Epidermal melanocyte (primary cell): Measurements from ENCODE around the gene DNM3.

ENCODE experiments used
- DNase-seq: peaks from one replicate; pipeline ENCODE4 v3.0.0; 2011; ENCODE audit warnings: low spot score; ENCODE audit not compliant: insufficient read length

DNM3 gene

DNA sequence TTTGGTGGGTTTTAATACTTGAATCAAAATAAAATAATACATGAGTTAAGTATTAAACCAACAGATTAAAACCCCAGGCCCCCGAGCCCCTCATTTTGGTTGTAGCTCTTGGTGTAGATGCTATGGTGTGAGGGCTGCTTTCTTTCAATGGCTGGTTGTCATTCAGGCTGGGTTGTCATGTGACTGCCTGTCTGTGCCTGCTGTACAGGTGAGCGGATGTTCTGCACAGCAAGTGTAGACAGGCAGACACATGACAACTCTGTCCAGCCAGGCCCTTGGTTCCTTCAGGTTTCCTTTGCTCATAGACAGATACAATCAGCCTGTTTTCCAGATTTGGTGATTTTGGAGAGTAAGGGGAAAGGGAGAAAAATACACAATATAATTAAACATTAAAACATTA is 297.3 kb downstream of the DNM3 start:
- no peak for DNase-seq

DNA sequence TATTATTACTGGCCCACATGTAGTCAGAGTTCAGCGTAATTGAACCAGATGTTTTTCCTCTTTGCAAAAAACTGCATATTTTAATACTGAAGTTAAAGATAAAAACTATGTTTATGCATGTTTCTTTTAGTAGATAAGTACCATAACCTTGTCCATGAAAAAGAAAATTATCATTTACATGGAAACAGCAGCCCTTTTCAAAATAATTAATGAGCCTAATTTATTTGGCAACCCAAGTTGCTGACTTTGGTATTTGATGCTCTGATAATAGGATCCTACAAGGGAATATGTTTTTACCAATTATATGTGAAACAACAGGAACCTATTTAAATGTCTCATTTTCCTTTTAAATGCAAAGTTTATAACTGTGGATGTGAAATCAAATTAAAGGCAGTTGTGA is 297.9 kb downstream of the DNM3 start:
- DNase-seq: no peak

GRCh38 chr1:172140072-172140471 is 298.8 kb downstream of the DNM3 start:
- no peak for DNase-seq

GRCh38 chr1:172140591-172140990 is 299.3 kb downstream of the DNM3 start:
- no peak for DNase-seq

GRCh38 chr1:172141341-172141881 is 300.1 kb downstream of the DNM3 start:
- DNase-seq: no peak

GRCh38 chr1:172142324-172142723 is 301.0 kb downstream of the DNM3 start:
- no peak for DNase-seq

DNA sequence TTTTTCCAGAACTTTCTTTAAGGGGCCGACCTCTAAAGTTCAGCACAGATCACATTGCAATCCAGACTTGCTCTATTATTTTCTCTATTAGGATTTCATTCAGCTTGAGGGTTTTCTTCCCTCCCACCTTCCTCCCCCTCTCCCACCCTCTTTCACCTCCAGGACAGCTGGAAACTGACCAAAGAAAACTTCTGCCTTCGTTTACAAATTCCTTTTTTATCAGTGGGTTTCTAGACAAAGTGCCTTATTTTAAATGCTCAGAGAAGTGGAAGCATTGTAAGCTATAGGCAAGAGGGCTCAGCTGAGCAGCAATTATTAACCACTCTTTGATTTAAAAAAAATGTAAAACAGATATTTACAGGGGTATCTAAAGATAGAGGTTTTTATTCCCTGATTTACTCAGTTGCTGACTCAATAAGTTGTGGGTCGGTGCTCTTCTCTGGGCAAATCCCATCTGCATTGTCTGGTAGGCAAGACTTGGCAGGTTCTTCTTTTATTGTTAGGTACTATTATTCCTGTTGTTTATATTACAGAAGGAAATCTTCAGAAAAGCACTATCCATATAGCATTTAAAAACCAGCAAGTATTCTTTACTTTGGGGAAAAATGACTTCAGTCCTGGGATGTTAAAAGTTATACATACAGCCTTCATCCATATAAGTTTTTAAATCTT is 302.2 kb downstream of the DNM3 start:
- no peak for DNase-seq

- no peak for DNase-seq
Measured at GRCh38 chr1:172144445-172145061, 303.3 kb downstream of the DNM3 start.

- no peak for DNase-seq
Measured at GRCh38 chr1:172145231-172145651, 303.9 kb downstream of the DNM3 start.

DNA sequence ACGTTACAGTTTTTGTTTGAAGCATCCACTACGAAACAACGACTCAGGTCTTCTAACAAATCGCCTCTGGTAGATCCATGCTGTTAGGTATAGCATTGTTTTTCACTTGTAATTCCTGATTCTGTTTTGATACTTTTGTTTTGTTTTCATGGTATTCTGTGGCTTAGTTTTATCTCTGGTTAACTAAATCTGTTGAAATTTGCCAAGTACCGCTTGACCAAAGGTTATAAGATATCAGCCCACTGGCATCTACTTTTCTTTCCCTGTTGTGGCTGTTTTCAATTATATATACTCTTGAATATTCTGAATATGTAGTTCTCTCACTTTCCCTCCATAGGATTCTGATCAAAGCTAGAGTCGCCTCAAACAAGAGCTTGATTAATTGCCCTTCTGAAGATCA is 304.4 kb downstream of the DNM3 start:
- no peak for DNase-seq

DNA sequence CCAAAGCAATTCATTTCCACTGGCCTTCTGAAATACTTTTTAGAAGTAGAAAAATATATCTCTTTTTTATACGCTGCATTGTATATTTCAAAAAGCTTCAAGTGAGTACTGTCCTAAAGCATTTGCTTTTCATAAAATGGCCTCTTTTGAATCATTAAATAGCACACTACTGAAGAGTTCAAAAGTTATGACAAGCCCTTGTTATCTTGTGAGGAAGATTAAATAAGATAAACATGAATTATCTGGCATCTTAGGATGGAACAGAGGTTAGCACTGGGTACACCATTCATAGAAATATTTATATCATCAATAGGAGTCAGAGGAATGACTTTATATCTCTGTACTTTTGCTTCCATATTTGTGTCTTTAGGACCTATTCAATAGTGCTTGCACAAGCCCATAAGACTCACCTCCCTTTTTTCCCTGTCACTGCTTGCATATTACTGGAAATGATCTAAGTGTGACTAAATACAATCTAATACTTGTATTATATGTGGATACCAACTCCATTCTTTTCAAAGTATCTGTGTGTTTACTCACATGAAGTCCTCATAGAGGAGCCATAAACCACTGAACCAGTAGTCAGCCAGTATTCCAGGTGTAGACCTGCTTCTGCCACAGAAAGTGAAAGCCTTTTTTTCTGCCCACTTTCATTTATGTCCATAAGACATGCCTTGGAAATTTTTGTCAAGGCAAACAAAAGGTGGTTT is 305.0 kb downstream of the DNM3 start:
- no peak for DNase-seq

- no peak for DNase-seq
Measured at GRCh38 chr1:172147541-172147940, 306.2 kb downstream of the DNM3 start.

DNA sequence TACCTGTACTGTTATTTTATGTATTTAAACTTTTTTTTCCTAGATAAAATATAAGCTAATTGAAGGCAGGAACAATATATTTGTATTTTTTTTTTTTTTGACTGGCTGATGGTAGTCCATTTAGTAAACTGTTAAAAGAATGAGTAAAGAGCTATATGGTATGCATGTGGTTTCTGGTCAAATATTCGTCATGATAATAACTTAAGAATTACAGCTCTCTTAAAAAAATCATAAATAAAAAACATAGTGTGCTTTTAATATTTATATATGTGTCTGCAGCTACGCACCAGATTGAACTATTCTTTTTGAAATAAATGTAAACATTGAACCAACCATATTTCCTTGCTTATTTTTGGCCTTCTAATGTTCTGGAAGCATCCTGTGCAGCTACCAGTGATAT is 306.9 kb downstream of the DNM3 start:
- no peak for DNase-seq

DNA sequence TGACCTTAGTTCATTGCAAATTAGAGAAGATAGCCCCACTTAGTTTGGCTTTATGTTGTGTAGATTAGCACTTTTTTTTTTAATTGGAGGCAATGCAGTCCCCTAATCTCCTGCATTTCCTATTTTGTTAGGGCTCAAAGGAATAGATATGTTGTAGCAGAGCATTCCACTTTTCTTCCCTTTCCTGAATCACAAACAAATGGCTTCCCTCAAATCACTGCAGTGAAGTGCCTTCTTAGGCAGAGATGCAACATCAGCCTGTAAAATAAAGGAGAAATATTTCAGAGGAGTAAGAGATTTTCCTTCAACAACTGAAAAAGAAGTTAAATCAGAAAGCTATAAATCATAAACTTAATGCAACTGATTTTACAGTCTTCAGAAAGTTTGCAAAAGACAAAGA is 307.4 kb downstream of the DNM3 start:
- no peak for DNase-seq

DNA sequence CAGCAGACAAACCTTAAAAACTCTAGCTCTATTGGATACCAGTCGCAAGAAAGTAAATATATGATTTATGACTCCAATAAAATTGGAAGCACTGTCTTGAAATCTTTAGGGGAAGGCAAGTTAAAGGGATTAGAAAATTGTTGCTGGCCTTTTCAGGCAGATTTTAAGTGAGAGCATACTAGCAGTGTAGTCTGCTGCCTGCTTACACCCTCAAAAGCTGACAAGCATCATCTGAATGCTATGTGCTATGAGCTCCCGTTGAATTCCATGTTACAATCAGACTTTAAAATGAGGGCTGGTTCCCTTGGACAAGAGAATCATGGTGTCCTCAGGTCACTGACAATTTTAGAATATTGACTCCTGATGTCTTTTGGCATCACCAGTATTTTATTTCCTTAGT is 308.0 kb downstream of the DNM3 start:
- no peak for DNase-seq

DNA sequence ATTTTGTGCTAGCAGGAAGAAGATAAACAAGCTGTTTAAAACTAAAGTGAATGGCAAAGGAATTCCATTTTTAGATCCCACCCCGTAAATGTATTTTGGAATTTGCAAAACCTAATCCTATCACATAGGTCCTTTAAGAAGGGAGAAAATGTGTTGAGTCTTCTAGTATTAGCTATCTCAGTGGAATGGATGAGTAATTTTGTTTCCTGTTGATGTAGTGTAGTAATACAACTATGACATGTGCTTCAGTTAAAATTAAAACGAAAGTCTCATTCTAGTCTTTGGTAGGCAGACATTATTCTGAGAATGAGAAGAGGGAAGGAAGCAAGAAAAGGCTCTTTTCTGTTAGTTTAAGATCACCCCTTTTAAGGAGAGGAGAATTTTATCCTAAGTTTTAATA is 313.3 kb downstream of the DNM3 start:
- DNase-seq: peak; percentile 23

GRCh38 chr1:172155766-172156165 is 314.5 kb downstream of the DNM3 start:
- no peak for DNase-seq

DNA sequence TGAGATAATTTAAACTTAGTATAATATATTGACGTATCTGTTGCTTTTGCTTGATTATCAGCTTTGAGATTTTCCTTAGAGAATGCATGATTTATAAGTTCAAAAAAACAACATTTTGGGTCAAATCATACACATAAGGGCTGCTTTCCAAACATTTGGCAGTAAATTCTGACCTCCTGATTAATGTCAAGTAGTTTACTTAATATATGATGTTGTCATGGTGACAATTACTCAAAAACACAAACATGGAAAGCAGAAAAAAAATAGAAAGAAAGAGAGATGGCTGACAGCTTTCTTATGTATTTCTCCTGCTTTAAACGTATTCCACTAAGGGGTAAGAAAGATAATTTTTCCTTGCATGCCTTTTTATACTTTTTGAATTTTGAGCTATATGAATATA is 320.9 kb downstream of the DNM3 start:
- no peak for DNase-seq

GRCh38 chr1:172163498-172164215 is 322.4 kb downstream of the DNM3 start:
- no peak for DNase-seq

DNA sequence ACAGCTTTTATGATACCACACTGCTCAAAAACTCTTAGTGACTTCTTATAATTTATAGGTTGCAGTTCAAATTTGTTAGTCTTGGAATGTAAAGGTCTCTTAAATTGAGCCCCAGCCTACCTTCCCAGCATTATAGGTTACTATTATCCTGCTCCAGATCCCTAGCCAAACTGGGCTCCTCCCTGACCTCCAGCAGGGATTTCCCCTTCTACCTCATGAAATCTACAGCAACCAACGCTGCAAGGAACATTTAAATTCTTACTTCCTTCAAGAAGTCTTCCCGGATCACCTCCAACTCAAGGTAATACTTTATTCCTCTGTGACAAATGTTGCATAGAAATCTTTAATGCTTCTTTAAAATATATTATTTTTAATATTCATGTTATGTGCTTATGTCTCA is 324.1 kb downstream of the DNM3 start:
- DNase-seq: no peak

GRCh38 chr1:172167796-172168596 is 326.7 kb downstream of the DNM3 start:
- no peak for DNase-seq
